ENCODE data around the gene ZNF804B.

- TF ChIP-seq CTCF (IDR thresholded peaks at IDR 0.05) (no peak), POLR2A (IDR thresholded peaks at IDR 0.05) (no peak), POLR2AphosphoS5 (IDR thresholded peaks at IDR 0.05) (no peak)
Observed at GRCh38 chr7:89104748-89105685, 345.5 kb downstream of the ZNF804B start.
